Subcutaneous preadipocyte (primary cell): Measurements from ENCODE around the gene OIP5. TPM values are rescaled to one million over a fixed set of nuclear protein-coding genes. Genes with fewer than 3 reads are reported as not detected.

Experiments
- total RNA-seq: library from RNA; depleted of rRNA; stranded (reverse); fragments of >200 nt; gene quantifications from 2 replicates; pipeline ENCODE4 v1.2.3, GENCODE V29; 2012

OIP5 gene
- total RNA-seq, result 8.6 and 10.3 TPM in 2 replicates

GRCh38 chr15:41332194-41333025, at the start of gene OIP5, which contains the start of gene NUSAP1:
Gene OIP5, minus strand, starts transcription at chr15:41332591. Its CDS starts 30 bp downstream, at chr15:41332561.
Gene NUSAP1, plus strand, starts transcription at chr15:41332881. Its CDS starts 77 bp downstream, at chr15:41332958.

Other genes with a start within 250 kb of the OIP5 start
- 20.6 and 26.4 TPM in 2 replicates for gene INO80, start 216.3 kb downstream of the OIP5 start, total RNA-seq
- gene EXD1, start 101.8 kb downstream of the OIP5 start, total RNA-seq, result not detected in 2 replicates
- 94.8 and 110 TPM in 2 replicates for gene CHP1, start 101.3 kb downstream of the OIP5 start, total RNA-seq
- 60.6 and 79.0 TPM in 2 replicates for gene NUSAP1, start 290 bp upstream of the OIP5 start, total RNA-seq
- 23.1 and 25.0 TPM in 2 replicates for gene NDUFAF1, start 69.9 kb upstream of the OIP5 start, total RNA-seq
- 26.2 and 26.8 TPM in 2 replicates for gene RTF1, start 84.5 kb upstream of the OIP5 start, total RNA-seq
- 1.1 and 3.1 TPM in 2 replicates for gene ITPKA, start 161.3 kb upstream of the OIP5 start, total RNA-seq
- gene LTK, start 181.2 kb upstream of the OIP5 start, total RNA-seq, result 0.20 TPM in 1 of 2 replicates, not detected in the other
- gene RPAP1, start 211.7 kb upstream of the OIP5 start, total RNA-seq, result 19.1 and 27.6 TPM in 2 replicates
- gene TYRO3, start 226.6 kb upstream of the OIP5 start, total RNA-seq, result 7.0 and 11.9 TPM in 2 replicates